HepG2 (cell line): Measurements from ENCODE around the gene FABP6. TPM values are rescaled to one million over a fixed set of nuclear protein-coding genes. Genes with fewer than 3 reads are reported as not detected.

Experiments used
- BCL6 ChIP-seq: IDR thresholded peaks from 2 replicates; pipeline ENCODE4 v1.6.1; 2016; ENCODE audit warnings: missing genetic modification reagents, missing compliant biosample characterization
- ETV5 ChIP-seq: IDR thresholded peaks from 2 replicates; pipeline ENCODE4 v1.6.1; 2018; ENCODE audit warnings: missing biosample characterization, missing genetic modification reagents, inconsistent platforms, borderline replicate concordance
- HNF4A ChIP-seq: sonication (generic); formaldehyde crosslinking; IDR thresholded peaks from 2 replicates; pipeline ENCODE4 v1.4.0; 2020; ENCODE audit warnings: missing genetic modification reagents
- NCOA5 ChIP-seq: sonication (generic); formaldehyde crosslinking; IDR thresholded peaks from 2 replicates; pipeline ENCODE4 v1.4.0; 2020; ENCODE audit warnings: missing genetic modification reagents
- NR2C2 ChIP-seq: sonication (generic); formaldehyde crosslinking; IDR thresholded peaks from 2 replicates; pipeline ENCODE4 v1.4.0; 2020; ENCODE audit warnings: missing genetic modification reagents, mild to moderate bottlenecking, moderate library complexity, borderline replicate concordance
- NR2F1 ChIP-seq, 2 experiments: fragments of 450-650 bp in 1 of 2; formaldehyde crosslinking in 1 of 2; IDR thresholded peaks; 2 replicates each; pipeline versions ENCODE4 v1.5.0 to v1.6.1; 2016 to 2020; ENCODE audit warnings: mild to moderate bottlenecking in 1 of 2, missing compliant biosample characterization in 1 of 2, missing genetic modification reagents in 1 of 2, moderate library complexity in 1 of 2
- ONECUT2 ChIP-seq: sonication (generic); formaldehyde crosslinking; IDR thresholded peaks from 2 replicates; pipeline ENCODE4 v1.4.0; 2020; ENCODE audit warnings: missing genetic modification reagents
- POLR2G ChIP-seq: fragments of 200-400 bp; formaldehyde crosslinking; IDR thresholded peaks from 2 replicates; pipeline ENCODE4 v1.6.1; 2018; ENCODE audit warnings: mild to moderate bottlenecking, low read depth, low read length, moderate library complexity
- SOX13 ChIP-seq, 3 experiments: fragments of 450-650 bp in 1 of 3; sonication (generic) in 1 of 3; formaldehyde crosslinking in 1 of 3; IDR thresholded peaks in 2 of 3; conservative IDR thresholded peaks in 1 of 3; 2 replicates each; pipeline versions ENCODE4 v1.5.0 to v1.6.1; 2016 to 2020; ENCODE audit warnings: antibody characterized with exemption in 1 of 3, mild to moderate bottlenecking in 1 of 3, missing compliant biosample characterization in 1 of 3, missing genetic modification reagents in 1 of 3, moderate library complexity in 1 of 3
- ZFP91 ChIP-seq: sonication (generic); formaldehyde crosslinking; IDR thresholded peaks from 2 replicates; pipeline ENCODE4 v1.9.0; 2022; ENCODE audit warnings: missing genetic modification reagents, mild to moderate bottlenecking, borderline replicate concordance
- ZNF275 ChIP-seq: sonication (generic); formaldehyde crosslinking; IDR thresholded peaks from 2 replicates; pipeline ENCODE4 v1.8.0; 2022; ENCODE audit warnings: missing genetic modification reagents, mild to moderate bottlenecking, inconsistent platforms, borderline replicate concordance
- ZNF496 ChIP-seq: sonication (generic); formaldehyde crosslinking; IDR thresholded peaks from 2 replicates; pipeline ENCODE4 v1.8.1; 2023; ENCODE audit warnings: mild to moderate bottlenecking, moderate library complexity, missing genetic modification reagents; ENCODE audit not compliant: insufficient replicate concordance
- polyA plus RNA-seq, 8 experiments: library from polyadenylated mRNA; depleted of rRNA in 3 of 8; stranded (reverse) in 7 of 8; unstranded in 1 of 8; fragments of >200 nt; fragmentation: Illumina TruSeq in 4 of 8; extraction: Trizol in 4 of 8; gene quantifications; 2 replicates each; pipeline versions ENCODE4 v1.2.1 to v1.2.3, GENCODE V29; 2011 to 2016; ENCODE audit warnings: low read depth in 4 of 8, missing spikeins in 1 of 8, mixed read lengths in 1 of 8; ENCODE audit not compliant: insufficient read depth in 1 of 8
- total RNA-seq, 5 experiments: library from RNA; depleted of rRNA; stranded (reverse); fragments of >200 nt; fragmentation: Illumina TruSeq; extraction: Trizol; gene quantifications; 2 replicates each; pipeline ENCODE4 v1.2.3, GENCODE V29; 2016; ENCODE audit warnings: low read depth in 1 of 5
- TF ChIP-seq, protein P1 (sequence below): sonication (generic); formaldehyde crosslinking; IDR thresholded peaks from 2 replicates; pipeline ENCODE4 v1.4.0; 2020; ENCODE audit warnings: missing genetic modification reagents; ENCODE audit errors: not compliant biosample characterization
- TF ChIP-seq, protein P2 (sequence below): IDR thresholded peaks from 2 replicates; pipeline ENCODE4 v1.4.0; 2020; ENCODE audit warnings: mild to moderate bottlenecking, missing genetic modification reagents
- TF ChIP-seq, protein P3 (sequence below): sonication (generic); formaldehyde crosslinking; IDR thresholded peaks from 2 replicates; pipeline ENCODE4 v1.4.0; 2020; ENCODE audit warnings: missing genetic modification reagents

Gene FABP6
- total and polyA plus RNA-seq, 2 of the 13 experiments (the other 11 are each of a cell fraction or from before 2014, with no cell fraction given): 0.13 TPM; not detected in 1

DNA sequence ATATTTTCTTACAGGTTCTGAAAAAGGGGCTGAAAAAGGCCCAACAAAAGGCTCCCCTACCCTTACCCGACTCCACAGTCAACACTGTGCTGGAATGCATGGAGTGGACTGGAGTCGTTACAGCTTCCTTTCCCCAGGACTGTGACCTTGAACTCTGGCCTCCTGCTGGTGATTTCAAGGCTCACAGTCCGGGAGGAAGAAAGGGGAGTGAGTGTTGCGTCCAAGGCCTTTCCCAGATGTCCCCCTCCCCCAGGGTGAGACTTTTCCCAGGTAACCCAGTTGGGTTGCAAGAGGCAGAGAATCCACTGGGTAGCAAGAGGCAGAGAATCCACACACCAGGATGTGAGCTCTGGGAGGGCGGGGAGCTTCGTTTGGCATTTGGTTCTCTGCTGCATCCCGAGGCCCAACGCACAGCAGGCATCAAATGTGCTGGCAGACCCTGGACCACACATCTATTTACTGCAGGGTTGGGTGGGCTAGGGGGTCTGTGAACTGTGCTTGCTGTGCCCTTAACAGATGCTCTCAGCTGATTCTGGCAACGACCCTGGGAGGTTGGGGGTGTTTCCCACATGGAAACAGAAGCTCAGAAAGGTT is 37.5 kb downstream of the FABP6 start (continued):
- TF ChIP-seq, protein P1, sequence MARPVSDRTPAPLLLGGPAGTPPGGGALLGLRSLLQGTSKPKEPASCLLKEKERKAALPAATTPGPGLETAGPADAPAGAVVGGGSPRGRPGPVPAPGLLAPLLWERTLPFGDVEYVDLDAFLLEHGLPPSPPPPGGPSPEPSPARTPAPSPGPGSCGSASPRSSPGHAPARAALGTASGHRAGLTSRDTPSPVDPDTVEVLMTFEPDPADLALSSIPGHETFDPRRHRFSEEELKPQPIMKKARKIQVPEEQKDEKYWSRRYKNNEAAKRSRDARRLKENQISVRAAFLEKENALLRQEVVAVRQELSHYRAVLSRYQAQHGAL (CRISPR knock-in tag): no peak
- TF ChIP-seq, protein P2, sequence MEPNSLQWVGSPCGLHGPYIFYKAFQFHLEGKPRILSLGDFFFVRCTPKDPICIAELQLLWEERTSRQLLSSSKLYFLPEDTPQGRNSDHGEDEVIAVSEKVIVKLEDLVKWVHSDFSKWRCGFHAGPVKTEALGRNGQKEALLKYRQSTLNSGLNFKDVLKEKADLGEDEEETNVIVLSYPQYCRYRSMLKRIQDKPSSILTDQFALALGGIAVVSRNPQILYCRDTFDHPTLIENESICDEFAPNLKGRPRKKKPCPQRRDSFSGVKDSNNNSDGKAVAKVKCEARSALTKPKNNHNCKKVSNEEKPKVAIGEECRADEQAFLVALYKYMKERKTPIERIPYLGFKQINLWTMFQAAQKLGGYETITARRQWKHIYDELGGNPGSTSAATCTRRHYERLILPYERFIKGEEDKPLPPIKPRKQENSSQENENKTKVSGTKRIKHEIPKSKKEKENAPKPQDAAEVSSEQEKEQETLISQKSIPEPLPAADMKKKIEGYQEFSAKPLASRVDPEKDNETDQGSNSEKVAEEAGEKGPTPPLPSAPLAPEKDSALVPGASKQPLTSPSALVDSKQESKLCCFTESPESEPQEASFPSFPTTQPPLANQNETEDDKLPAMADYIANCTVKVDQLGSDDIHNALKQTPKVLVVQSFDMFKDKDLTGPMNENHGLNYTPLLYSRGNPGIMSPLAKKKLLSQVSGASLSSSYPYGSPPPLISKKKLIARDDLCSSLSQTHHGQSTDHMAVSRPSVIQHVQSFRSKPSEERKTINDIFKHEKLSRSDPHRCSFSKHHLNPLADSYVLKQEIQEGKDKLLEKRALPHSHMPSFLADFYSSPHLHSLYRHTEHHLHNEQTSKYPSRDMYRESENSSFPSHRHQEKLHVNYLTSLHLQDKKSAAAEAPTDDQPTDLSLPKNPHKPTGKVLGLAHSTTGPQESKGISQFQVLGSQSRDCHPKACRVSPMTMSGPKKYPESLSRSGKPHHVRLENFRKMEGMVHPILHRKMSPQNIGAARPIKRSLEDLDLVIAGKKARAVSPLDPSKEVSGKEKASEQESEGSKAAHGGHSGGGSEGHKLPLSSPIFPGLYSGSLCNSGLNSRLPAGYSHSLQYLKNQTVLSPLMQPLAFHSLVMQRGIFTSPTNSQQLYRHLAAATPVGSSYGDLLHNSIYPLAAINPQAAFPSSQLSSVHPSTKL: peak; percentile 70
- peak; percentile 51 to 71; a peak in 3 of 4 replicates for TF ChIP-seq NR2F1 (CRISPR knock-in tag; IDR thresholded peaks at IDR 0.05)
- TF ChIP-seq ZNF496 (CRISPR knock-in tag): no peak
- TF ChIP-seq, protein P3, sequence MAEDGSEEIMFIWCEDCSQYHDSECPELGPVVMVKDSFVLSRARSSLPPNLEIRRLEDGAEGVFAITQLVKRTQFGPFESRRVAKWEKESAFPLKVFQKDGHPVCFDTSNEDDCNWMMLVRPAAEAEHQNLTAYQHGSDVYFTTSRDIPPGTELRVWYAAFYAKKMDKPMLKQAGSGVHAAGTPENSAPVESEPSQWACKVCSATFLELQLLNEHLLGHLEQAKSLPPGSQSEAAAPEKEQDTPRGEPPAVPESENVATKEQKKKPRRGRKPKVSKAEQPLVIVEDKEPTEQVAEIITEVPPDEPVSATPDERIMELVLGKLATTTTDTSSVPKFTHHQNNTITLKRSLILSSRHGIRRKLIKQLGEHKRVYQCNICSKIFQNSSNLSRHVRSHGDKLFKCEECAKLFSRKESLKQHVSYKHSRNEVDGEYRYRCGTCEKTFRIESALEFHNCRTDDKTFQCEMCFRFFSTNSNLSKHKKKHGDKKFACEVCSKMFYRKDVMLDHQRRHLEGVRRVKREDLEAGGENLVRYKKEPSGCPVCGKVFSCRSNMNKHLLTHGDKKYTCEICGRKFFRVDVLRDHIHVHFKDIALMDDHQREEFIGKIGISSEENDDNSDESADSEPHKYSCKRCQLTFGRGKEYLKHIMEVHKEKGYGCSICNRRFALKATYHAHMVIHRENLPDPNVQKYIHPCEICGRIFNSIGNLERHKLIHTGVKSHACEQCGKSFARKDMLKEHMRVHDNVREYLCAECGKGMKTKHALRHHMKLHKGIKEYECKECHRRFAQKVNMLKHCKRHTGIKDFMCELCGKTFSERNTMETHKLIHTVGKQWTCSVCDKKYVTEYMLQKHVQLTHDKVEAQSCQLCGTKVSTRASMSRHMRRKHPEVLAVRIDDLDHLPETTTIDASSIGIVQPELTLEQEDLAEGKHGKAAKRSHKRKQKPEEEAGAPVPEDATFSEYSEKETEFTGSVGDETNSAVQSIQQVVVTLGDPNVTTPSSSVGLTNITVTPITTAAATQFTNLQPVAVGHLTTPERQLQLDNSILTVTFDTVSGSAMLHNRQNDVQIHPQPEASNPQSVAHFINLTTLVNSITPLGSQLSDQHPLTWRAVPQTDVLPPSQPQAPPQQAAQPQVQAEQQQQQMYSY (CRISPR knock-in tag): peak; percentile 63; the same call in 1 of the 2 replicates
- TF ChIP-seq ZFP91: no peak
- TF ChIP-seq NR2C2 (CRISPR knock-in tag): peak; percentile 32; the same call in 1 of the 2 replicates
- no peak for TF ChIP-seq ONECUT2 (CRISPR knock-in tag)
- TF ChIP-seq BCL6 (CRISPR knock-in tag): 0 out of 2 replicates have a peak, but pooled peaks have one; percentile 25
- no peak for TF ChIP-seq POLR2G
- TF ChIP-seq ETV5 (CRISPR knock-in tag): peak; percentile 39; the same call in 1 of the 2 replicates
- TF ChIP-seq ZNF275: no peak
- TF ChIP-seq SOX13 (IDR thresholded peaks at IDR 0.05): no peak
- peak in 1 of 2 experiments; percentile 22; a peak in 1 of 4 replicates for TF ChIP-seq SOX13 (CRISPR knock-in tag; conservative IDR thresholded peaks at IDR 0.05 in 1 of 2, IDR thresholded peaks at IDR 0.05 in 1 of 2)
- TF ChIP-seq NCOA5 (CRISPR knock-in tag): no peak
- peak; percentile 80 for TF ChIP-seq HNF4A (CRISPR knock-in tag)
